Endothelial cell of umbilical vein (primary cell): ENCODE measurements around the gene DMXL2. TPM values are rescaled to one million over a fixed set of nuclear protein-coding genes. Genes with fewer than 3 reads are reported as not detected.

Experiments used
- BruUV-seq: library from RNA; stranded (reverse); fragments of 400-500 nt; replicated peaks from 2 replicates; lab custom pipeline; 2021; lab: Mats Ljungman, UMichigan
- CTCF ChIA-PET: fragments of 300-600, 350-600 bp; sonication (Branson Sonifier 250); formaldehyde crosslinking; loops from one replicate; lab custom pipeline; 2021; ENCODE audit warnings: antibody characterized with exemption, inconsistent platforms; lab: Charles Lee
- POLR2A ChIA-PET: fragments of 300-600, 350-600 bp; sonication (Branson Sonifier 250); formaldehyde crosslinking; loops from one replicate; lab custom pipeline; 2021; ENCODE audit warnings: antibody characterized with exemption, inconsistent platforms; lab: Charles Lee
- DNase-seq: peaks from one replicate; pipeline ENCODE4 v3.0.0-alpha.2; 2011; ENCODE audit warnings: low read depth, low spot score
- FAIRE-seq: peaks from 2 replicates; lab custom pipeline; 2011; peaks lifted over from hg19 to GRCh38; lab: Jason Lieb, UNC
- H2AFZ ChIP-seq: 2 replicates; pipeline ENCODE4 v1.6.0; 2012; ENCODE audit warnings: low read depth, low read length, control low read depth, inconsistent platforms
- H3K27ac ChIP-seq: 2 replicates; pipeline ENCODE4 v1.5.1; 2011; ENCODE audit warnings: low read depth, mild to moderate bottlenecking, control low read depth, low read length, moderate library complexity; ENCODE audit not compliant: insufficient read depth
- H3K27me3 ChIP-seq, 2 experiments: 2 replicates each; pipeline versions ENCODE4 v1.6.0 to v1.6.1; 2011; ENCODE audit warnings: low read length in 2 of 2, mixed read lengths in 1 of 2; ENCODE audit not compliant: control insufficient read depth in 2 of 2, insufficient read depth in 2 of 2
- H3K36me3 ChIP-seq, 2 experiments: 2 replicates in 1 of 2; 3 replicates in 1 of 2; pipeline ENCODE4 v1.5.1; 2011; ENCODE audit warnings: low read length in 2 of 2, mild to moderate bottlenecking in 1 of 2, moderate library complexity in 1 of 2; ENCODE audit not compliant: control insufficient read depth in 2 of 2, insufficient read depth in 2 of 2; ENCODE audit errors: extremely low read depth in 1 of 2
- H3K4me1 ChIP-seq: 3 replicates; pipeline ENCODE4 v1.5.1; 2011; ENCODE audit warnings: mild to moderate bottlenecking, low read length; ENCODE audit not compliant: control insufficient read depth, insufficient read depth; ENCODE audit errors: extremely low read depth
- H3K4me2 ChIP-seq: 2 replicates; pipeline ENCODE4 v1.6.1; 2011; ENCODE audit warnings: low read length, control low read depth, mixed read lengths; ENCODE audit not compliant: insufficient read depth
- H3K4me3 ChIP-seq, 3 experiments: fragments of 200-600 bp in 1 of 3; sonication (generic), shearing (Covaris generic) in 1 of 3; replicated peaks in 1 of 3; 2 replicates each; pipeline ENCODE4 v1.5.1; 2011 to 2016; ENCODE audit warnings: control low read depth in 3 of 3, low read length in 3 of 3, mild to moderate bottlenecking in 2 of 3, inconsistent platforms in 1 of 3, low read depth in 1 of 3, moderate library complexity in 1 of 3; ENCODE audit not compliant: insufficient read depth in 1 of 3
- H3K79me2 ChIP-seq: 2 replicates; pipeline ENCODE4 v1.6.0; 2012; ENCODE audit warnings: low read length, inconsistent platforms; ENCODE audit not compliant: control insufficient read depth, insufficient read depth
- H3K9ac ChIP-seq: replicated peaks from 2 replicates; pipeline ENCODE3; 2011; ENCODE audit warnings: low read length, control low read depth; ENCODE audit not compliant: insufficient read depth; ENCODE audit errors: extremely low read depth
- H3K9me1 ChIP-seq: replicated peaks from 3 replicates; pipeline ENCODE4 v1.6.0; 2011; ENCODE audit warnings: mild to moderate bottlenecking, low read length; ENCODE audit not compliant: control insufficient read depth, insufficient read depth; ENCODE audit errors: extremely low read depth
- H3K9me3 ChIP-seq: replicated peaks from 2 replicates; pipeline ENCODE4 v1.5.1; 2012; ENCODE audit warnings: low read length, inconsistent platforms; ENCODE audit not compliant: control insufficient read depth, insufficient read depth
- H4K20me1 ChIP-seq: replicated peaks from 2 replicates; pipeline ENCODE3; 2011; ENCODE audit warnings: mild to moderate bottlenecking, low read length; ENCODE audit not compliant: control insufficient read depth, insufficient read depth; ENCODE audit errors: extremely low read depth
- FOS ChIP-seq: IDR thresholded peaks from 2 replicates; pipeline ENCODE4 v1.6.1; 2011; ENCODE audit warnings: mild to moderate bottlenecking, low read length, moderate library complexity, borderline replicate concordance; ENCODE audit not compliant: insufficient read depth
- GATA2 ChIP-seq: IDR thresholded peaks from 2 replicates; pipeline ENCODE4 v1.7.0; 2011; ENCODE audit warnings: low read depth, mild to moderate bottlenecking, moderate library complexity, mixed read lengths, low read length; ENCODE audit not compliant: insufficient read length, insufficient read depth
- JUN ChIP-seq: IDR thresholded peaks from 2 replicates; pipeline ENCODE4 v1.6.1; 2011; ENCODE audit warnings: borderline replicate concordance, low read depth; ENCODE audit not compliant: insufficient read length, insufficient read depth
- dilution Hi-C: fragments of 300-500 bp; cut with MboI; formaldehyde crosslinking; loops from one replicate; pipeline ENCODE4 v1.15.0; 2019; ENCODE audit warnings: low sequenced_read_pairs; ENCODE audit not compliant: extremely low pct_ligation_motif_present
- intact Hi-C: fragments of 100-400 bp; cut with micrococcal nuclease; formaldehyde crosslinking; loops from one replicate; pipeline ENCODE4 v1.10.0; 2022
- polyA plus RNA-seq, 4 experiments: library from polyadenylated mRNA; depleted of rRNA in 3 of 4; stranded (reverse) in 3 of 4; unstranded in 1 of 4; fragments of >200 nt; gene quantifications; 2 replicates each; pipeline versions ENCODE4 v1.2.1 to v1.2.3, GENCODE V29; 2011 to 2012; ENCODE audit warnings: missing spikeins in 1 of 4
- total RNA-seq: library from RNA; stranded (reverse); gene quantifications from 2 replicates; pipeline ENCODE4 v1.2.3, GENCODE V29; 2021
- TF ChIP-seq, protein P1 (sequence below): IDR thresholded peaks from 2 replicates; pipeline ENCODE4 v1.6.1; 2011; ENCODE audit not compliant: insufficient read depth, insufficient read length
- TF ChIP-seq, protein P2 (sequence below), 2 donors: IDR thresholded peaks; 1 replicate in 1 of 2; 2 replicates in 1 of 2; pipeline ENCODE4 v1.5.1; 2011; ENCODE audit warnings: low read length in 2 of 2, mild to moderate bottlenecking in 2 of 2, moderate library complexity in 2 of 2, control low read depth in 1 of 2, inconsistent platforms in 1 of 2, low read depth in 1 of 2; ENCODE audit not compliant: insufficient read depth in 1 of 2; ENCODE audit errors: extremely low read depth in 1 of 2

Gene DMXL2
- total and polyA plus RNA-seq, 2 donors (not counting 3 experiments of a cell fraction or from before 2014, with no cell fraction given) = 6.3 to 10.8 TPM

DNA sequence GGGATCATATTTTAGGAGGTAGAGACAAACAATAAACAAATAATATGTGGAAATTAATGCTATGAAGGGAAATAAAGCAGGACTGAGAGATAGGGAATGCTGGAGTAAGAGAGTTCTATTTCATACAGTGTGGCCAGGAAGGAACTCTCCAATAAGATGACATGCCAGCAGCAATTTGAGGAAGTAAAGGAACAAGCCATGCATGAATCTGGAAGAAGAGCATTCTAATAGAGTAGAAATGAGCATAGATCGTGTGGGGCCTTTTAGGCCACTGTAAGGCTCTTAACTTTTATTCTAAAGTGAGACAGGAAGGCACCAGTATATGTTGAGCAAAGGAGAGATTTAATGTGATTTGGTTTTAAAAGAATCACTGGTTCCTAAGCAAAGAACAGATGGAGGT lies 126.3 kb downstream of the DMXL2 start:
- Histone ChIP-seq H3K9me1 (no peaks in the 10 kb centered on the region), H3K4me1 (peaks cover 32% of the 10 kb centered on the region), H2AFZ (no peak overlapping the region), H3K9ac (no peak overlapping the region), H3K27me3 (no peaks in the 10 kb centered on the region), H3K4me2 (no peak overlapping the region), H3K4me3 (no peak overlapping the region), H3K79me2 (no peaks in the 10 kb centered on the region), H3K36me3 (no peaks in the 10 kb centered on the region), H4K20me1 (no peaks in the 10 kb centered on the region), H3K27ac (no peak overlapping the region), H3K9me3 (no peaks in the 10 kb centered on the region)
- intact Hi-C loops = loop anchor here (5.0 kb wide), 1 partner anchor 264 kb away; no protein-coding TSS in a partner anchor
- FAIRE-seq = no peak
- no peak for DNase-seq
- TF ChIP-seq, protein P1, sequence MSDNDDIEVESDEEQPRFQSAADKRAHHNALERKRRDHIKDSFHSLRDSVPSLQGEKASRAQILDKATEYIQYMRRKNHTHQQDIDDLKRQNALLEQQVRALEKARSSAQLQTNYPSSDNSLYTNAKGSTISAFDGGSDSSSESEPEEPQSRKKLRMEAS = no peak
- TF ChIP-seq, protein P2, sequence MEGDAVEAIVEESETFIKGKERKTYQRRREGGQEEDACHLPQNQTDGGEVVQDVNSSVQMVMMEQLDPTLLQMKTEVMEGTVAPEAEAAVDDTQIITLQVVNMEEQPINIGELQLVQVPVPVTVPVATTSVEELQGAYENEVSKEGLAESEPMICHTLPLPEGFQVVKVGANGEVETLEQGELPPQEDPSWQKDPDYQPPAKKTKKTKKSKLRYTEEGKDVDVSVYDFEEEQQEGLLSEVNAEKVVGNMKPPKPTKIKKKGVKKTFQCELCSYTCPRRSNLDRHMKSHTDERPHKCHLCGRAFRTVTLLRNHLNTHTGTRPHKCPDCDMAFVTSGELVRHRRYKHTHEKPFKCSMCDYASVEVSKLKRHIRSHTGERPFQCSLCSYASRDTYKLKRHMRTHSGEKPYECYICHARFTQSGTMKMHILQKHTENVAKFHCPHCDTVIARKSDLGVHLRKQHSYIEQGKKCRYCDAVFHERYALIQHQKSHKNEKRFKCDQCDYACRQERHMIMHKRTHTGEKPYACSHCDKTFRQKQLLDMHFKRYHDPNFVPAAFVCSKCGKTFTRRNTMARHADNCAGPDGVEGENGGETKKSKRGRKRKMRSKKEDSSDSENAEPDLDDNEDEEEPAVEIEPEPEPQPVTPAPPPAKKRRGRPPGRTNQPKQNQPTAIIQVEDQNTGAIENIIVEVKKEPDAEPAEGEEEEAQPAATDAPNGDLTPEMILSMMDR (IDR thresholded peaks at IDR 0.05; ENCODE audit: extremely low read depth in 1 of 2, insufficient read depth in 1 of 2, low read depth in 1 of 2, low read length in 2 of 2) = no peak
- TF ChIP-seq GATA2 = no peak
- no peak for TF ChIP-seq FOS
- no peak for TF ChIP-seq JUN
- BruUV-seq = no TSS peak
- dilution Hi-C loops = no loop called here
- ChIA-PET POLR2A (no interaction called here), CTCF (interaction anchor here (1.0 to 3.5 kb wide), 3 partner anchors 113 to 333 kb away, joined by 3 to 26 read pairs (median 5); no protein-coding TSS in a partner anchor)
